ENCODE data around the gene SNRNP48.

Gene SNRNP48, protein sequence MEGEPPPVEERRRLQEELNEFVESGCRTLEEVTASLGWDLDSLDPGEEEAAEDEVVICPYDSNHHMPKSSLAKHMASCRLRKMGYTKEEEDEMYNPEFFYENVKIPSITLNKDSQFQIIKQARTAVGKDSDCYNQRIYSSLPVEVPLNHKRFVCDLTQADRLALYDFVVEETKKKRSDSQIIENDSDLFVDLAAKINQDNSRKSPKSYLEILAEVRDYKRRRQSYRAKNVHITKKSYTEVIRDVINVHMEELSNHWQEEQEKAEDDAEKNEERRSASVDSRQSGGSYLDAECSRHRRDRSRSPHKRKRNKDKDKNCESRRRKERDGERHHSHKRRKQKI

DNA sequence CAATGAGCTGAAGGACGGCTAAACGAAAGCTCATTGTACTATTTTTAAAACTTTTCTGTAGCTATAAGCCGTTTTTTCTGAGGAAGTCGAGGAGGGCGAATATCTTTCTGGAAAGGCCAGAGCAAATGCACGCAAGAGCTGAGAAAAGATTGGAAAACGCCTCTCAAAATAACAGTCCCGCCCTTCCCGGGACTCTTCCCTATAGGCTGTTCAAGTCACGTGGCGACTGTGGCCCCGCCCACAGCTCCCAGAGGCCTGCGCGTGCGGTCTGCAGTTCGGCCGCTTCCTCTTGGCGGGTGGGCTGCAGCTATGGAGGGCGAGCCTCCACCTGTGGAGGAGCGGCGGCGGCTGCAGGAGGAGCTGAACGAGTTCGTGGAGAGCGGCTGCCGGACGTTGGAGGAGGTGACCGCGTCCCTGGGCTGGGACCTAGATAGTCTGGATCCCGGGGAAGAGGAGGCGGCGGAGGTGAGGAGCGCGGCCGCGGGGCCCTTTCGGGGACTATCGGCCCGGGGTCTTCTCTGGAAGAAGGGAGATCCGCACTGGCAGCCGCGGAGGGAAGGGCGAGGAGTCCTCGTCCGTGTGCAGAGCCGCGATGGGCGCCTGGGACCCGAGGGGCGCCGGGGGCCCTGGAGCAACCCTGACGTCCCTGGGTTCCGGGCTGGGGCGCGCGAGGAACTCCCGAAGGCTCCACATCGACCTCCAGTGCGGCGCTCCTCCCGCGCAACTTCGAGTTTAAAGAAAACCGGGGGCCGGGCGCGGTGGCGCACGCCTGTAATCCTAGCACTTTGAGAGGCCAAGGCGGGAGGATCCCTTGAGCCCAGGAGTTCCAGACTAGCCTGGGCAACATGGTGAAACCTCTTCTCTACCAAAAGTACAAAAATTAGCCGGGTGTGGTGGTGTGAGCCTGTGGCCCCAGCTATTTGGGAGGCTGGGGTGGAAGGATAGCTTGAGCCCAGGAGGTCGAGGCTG, at the start of gene SNRNP48:
Gene SNRNP48, plus strand, starts transcription at position 250 of the 969 bp plus-strand sequence. Its CDS starts 60 bp downstream, at position 310.
- H3K4me3 ChIP-seq (replicated peaks; ENCODE audit: low read depth, low read length) = peak within 1 kb of the TSS; percentile 83
- TF ChIP-seq, protein P1, sequence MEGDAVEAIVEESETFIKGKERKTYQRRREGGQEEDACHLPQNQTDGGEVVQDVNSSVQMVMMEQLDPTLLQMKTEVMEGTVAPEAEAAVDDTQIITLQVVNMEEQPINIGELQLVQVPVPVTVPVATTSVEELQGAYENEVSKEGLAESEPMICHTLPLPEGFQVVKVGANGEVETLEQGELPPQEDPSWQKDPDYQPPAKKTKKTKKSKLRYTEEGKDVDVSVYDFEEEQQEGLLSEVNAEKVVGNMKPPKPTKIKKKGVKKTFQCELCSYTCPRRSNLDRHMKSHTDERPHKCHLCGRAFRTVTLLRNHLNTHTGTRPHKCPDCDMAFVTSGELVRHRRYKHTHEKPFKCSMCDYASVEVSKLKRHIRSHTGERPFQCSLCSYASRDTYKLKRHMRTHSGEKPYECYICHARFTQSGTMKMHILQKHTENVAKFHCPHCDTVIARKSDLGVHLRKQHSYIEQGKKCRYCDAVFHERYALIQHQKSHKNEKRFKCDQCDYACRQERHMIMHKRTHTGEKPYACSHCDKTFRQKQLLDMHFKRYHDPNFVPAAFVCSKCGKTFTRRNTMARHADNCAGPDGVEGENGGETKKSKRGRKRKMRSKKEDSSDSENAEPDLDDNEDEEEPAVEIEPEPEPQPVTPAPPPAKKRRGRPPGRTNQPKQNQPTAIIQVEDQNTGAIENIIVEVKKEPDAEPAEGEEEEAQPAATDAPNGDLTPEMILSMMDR (IDR thresholded peaks at IDR 0.05; ENCODE audit: low read length, missing control alignments) = no peak

DNA sequence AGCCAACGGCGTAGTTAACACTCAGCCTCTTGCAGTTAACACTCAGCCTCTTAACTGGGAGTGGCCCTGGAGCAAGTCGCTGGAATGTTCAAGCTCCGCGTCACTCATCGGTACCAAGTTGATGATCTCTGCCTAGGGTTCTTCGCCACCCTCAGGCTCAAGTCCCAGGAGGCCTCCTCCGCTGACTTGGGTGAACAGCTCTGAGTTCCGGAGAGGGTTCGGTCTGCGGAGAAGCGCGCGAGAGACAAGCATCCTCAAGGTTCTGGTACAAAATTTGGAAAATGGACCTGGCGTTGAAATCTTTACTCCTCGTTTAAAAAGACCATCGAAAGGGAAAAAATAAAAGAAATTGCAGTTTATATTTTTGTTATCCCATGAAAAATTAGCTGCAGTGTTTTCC, 49.4 kb upstream of the SNRNP48 start:
- TF ChIP-seq, protein P1 (IDR thresholded peaks at IDR 0.05; ENCODE audit: low read length, missing control alignments) = no peak
- H3K4me3 ChIP-seq (replicated peaks; ENCODE audit: low read depth, low read length) = peak overlapping the region; percentile 55
- DNase-seq (ENCODE audit: low read depth) = no peak

More for the DNA sequence above, at the start of gene SNRNP48:
- DNase-seq (ENCODE audit: low read depth) = peak; percentile 93

DNA sequence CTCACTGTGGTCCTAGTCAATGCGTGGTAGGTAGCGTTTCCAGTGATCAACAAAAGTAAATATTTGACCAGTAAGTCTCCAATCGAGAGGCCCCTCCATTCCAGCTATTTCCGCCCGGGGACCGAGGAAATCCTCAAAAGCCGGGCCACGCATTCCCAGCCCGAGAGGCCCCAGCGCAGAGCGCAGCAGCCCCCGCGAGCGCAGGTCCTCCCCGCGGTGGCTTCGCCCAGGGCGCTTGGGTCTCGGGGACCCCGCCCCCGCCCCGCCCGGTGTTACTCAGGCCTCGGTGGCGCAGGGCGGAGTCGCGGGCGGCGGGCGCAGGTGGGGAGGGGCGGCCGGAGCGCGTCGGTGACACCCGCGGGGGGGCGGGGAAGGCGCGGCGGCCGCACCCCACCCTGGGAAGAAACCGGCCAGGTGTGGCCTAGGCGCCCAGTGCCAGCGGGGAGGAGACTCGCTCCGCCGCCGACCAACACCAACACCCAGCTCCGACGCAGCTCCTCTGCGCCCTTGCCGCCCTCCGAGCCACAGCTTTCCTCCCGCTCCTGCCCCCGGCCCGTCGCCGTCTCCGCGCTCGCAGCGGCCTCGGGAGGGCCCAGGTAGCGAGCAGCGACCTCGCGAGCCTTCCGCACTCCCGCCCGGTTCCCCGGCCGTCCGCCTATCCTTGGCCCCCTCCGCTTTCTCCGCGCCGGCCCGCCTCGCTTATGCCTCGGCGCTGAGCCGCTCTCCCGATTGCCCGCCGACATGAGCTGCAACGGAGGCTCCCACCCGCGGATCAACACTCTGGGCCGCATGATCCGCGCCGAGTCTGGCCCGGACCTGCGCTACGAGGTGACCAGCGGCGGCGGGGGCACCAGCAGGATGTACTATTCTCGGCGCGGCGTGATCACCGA, 48.6 kb upstream of the SNRNP48 start, which contains the start of gene DSP:
Gene DSP, plus strand, starts transcription at position 497 of the 890 bp plus-strand sequence. Its CDS starts 245 bp downstream, at position 742.
- H3K4me3 ChIP-seq (replicated peaks; ENCODE audit: low read depth, low read length) = peak within 1 kb of the TSS; percentile 55
- TF ChIP-seq, protein P1 (IDR thresholded peaks at IDR 0.05; ENCODE audit: low read length, missing control alignments) = no peak
- no peak for DNase-seq (ENCODE audit: low read depth)

DNA sequence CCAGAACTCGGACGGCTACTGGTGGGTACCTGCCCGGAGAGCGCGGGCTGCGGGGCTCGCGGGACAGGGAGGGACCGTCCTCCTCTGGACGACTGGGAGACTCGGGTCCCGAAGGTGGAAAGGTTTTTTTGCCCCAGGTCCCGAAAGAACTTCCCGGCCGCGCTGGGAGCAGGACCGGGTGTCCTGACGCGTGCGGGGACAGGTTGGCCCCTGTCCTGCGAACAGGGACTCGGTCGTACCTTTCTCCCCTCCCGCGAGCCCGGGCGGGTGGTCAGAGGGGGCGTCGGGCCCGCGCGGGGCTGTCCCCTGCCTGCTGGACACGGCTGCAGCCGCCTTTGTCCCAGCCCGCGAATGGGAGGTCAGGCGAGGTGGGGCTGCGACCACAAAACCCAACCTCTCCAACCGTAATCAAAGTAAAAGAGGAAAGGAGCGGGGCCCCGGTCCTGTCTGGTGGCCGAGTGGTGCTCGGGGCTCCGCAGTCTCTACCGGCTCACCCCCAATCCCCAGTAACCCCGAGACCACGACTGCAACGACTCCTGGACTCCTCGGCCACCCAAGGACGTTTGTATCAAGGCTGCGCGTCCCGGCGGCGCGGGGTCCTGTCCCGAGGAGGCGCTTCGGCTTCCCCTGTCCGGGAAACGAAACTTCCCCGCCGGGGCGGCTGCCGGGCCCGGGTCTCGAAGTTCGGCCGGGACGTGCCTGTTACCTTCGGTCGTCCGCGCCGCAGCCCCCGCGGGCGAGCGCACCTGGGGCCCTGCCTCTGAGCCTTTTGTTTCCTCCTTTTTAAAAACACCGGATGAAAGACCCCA, 47.7 kb upstream of the SNRNP48 start:
- no peak for DNase-seq (ENCODE audit: low read depth)
- H3K4me3 ChIP-seq (replicated peaks; ENCODE audit: low read depth, low read length) = peak overlapping the region; percentile 55
- TF ChIP-seq, protein P1 (IDR thresholded peaks at IDR 0.05; ENCODE audit: low read length, missing control alignments) = no peak

DNA sequence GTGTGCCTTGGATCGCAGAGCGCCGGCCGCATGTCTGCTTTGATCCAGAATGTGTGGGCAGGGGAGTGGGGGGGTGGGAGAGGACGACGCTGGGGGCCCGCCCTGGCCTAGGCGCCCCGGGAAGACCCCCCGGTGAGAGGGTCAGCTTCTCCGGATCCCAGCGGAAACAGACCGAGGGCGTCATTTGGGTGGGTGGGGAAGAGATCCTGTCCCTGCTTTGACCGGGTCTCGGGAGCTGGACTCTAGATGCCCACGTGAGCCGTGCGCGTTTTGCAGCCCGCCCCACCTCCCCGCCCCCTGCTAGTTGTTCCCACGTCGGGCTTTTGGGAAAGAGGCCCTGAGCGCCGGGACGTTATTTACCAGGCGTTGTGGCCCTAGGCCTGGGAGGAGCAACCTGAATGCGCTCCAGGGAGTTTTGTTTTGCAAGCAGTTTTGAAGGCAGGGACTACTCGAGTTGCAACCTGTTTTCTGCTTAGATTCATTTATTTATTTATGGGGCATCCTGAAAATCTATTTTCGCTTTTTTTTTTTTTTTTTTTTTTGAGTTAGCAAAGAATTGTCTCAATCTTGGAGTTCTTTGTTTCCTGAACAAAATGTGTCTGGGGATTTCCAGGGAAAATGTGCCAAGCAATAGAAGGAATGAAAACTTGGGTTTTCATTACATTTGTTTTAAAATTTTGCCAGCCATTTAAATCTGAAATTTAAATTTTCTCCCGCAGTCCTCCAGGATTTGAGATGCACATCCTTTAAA, 46.9 kb upstream of the SNRNP48 start:
- TF ChIP-seq, protein P1 (IDR thresholded peaks at IDR 0.05; ENCODE audit: low read length, missing control alignments) = no peak
- H3K4me3 ChIP-seq (replicated peaks; ENCODE audit: low read depth, low read length) = peak overlapping the region; percentile 55
- peak; percentile 47 for DNase-seq (ENCODE audit: low read depth)
